ENCODE results near the gene ACBD4.

The ACBD4 gene

DNA sequence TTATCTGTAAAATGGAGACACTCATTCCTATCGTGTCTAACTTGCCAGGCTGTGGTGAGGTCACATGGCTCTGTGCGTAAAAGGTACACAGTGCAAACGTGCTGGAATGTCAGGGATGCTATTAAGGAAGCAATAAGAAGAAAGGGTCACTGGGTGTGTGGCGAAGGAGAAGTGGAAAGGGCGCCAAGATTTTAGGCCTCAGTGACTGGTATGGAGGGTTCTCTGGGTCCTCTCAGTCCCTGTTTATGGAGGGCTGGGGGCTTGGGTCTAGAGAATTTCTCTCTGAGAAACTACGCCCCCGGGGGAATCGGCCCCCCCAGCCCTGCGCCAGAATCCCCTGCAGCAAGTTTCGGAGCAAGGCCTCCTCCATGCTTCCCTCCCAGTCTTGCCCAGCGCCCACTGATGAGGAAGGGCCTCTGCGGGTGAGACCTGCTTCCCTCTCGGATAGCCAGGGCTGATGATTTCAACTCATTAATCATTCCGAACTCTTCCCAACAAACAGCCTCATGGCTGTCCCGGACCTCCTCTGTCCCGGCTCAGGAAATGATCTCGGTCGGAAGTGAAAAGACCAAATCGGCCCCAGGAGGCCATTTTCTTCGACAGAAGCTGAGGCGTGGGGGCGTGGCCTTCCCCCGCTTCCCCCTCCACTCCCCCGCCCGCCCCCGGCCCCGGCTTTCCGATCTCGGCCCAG lies 11.5 kb downstream of the ACBD4 start:
- H3K27me3 ChIP-seq (ENCODE audit: insufficient read depth, low read depth, severe bottlenecking): no peaks in the 10 kb centered on the region
- no peaks in the 10 kb centered on the region for H3K36me3 ChIP-seq
- DNase-seq: peak; percentile 43
- no peaks in the 10 kb centered on the region for H3K9me3 ChIP-seq (ENCODE audit: severe bottlenecking)
- peak overlapping the region; percentile 99 for H3K27ac ChIP-seq
- H3K4me3 ChIP-seq (ENCODE audit: low read depth, low read length): peak overlapping the region; percentile 74
- TF ChIP-seq, protein P1, sequence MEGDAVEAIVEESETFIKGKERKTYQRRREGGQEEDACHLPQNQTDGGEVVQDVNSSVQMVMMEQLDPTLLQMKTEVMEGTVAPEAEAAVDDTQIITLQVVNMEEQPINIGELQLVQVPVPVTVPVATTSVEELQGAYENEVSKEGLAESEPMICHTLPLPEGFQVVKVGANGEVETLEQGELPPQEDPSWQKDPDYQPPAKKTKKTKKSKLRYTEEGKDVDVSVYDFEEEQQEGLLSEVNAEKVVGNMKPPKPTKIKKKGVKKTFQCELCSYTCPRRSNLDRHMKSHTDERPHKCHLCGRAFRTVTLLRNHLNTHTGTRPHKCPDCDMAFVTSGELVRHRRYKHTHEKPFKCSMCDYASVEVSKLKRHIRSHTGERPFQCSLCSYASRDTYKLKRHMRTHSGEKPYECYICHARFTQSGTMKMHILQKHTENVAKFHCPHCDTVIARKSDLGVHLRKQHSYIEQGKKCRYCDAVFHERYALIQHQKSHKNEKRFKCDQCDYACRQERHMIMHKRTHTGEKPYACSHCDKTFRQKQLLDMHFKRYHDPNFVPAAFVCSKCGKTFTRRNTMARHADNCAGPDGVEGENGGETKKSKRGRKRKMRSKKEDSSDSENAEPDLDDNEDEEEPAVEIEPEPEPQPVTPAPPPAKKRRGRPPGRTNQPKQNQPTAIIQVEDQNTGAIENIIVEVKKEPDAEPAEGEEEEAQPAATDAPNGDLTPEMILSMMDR (IDR thresholded peaks at IDR 0.05; ENCODE audit: low read depth, low read length): no peak

DNA sequence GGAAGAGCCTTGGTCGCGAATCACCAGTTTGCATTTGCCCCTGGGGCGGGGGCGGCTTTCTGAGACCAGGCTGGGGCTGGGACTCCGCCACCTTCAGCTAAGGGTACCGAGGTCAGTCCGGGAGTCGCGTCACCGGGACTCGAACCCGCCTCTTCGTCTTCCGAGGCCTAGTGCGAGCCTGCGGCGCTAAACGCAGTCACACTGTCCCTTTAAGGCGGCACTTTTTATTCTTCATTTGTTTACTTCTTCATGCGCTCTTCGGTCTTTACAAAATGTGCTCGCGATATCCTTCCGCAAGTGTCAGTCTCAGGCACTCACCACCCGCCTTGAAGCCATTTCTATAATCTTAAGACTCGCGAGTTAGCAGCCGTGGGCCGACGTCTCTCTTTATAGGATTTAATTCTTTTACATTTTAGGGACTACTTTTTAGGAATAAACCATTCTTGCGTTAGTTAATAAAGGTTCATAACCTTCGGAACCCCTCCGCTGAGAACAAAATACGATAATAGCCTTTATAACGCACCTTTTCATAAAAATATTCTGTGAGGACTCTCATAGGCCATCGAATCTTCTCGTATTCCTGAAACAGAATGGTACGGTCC lies 12.2 kb downstream of the ACBD4 start:
- TF ChIP-seq, protein P1 (IDR thresholded peaks at IDR 0.05; ENCODE audit: low read depth, low read length): no peak
- Histone ChIP-seq H3K27ac (peak overlapping the region; percentile 99), H3K4me3 (ENCODE audit: low read depth, low read length) (peak overlapping the region; percentile 74), H3K9me3 (ENCODE audit: severe bottlenecking) (no peaks in the 10 kb centered on the region), H3K27me3 (ENCODE audit: insufficient read depth, low read depth, severe bottlenecking) (no peaks in the 10 kb centered on the region), H3K36me3 (no peaks in the 10 kb centered on the region)
- peak; percentile 91 for DNase-seq

- Histone ChIP-seq H3K36me3 (no peaks in the 10 kb centered on the region), H3K27me3 (ENCODE audit: insufficient read depth, low read depth, severe bottlenecking) (no peaks in the 10 kb centered on the region), H3K9me3 (ENCODE audit: severe bottlenecking) (no peaks in the 10 kb centered on the region), H3K27ac (peak within 1 kb of the TSS; percentile 99), H3K4me3 (ENCODE audit: low read depth, low read length) (peak within 1 kb of the TSS; percentile 74)
- DNase-seq: peak; percentile 100
- TF ChIP-seq, protein P1 (IDR thresholded peaks at IDR 0.05; ENCODE audit: low read depth, low read length): no peak
These were observed 12.9 kb downstream of the ACBD4 start, which contains the start of gene HEXIM1 for GRCh38 chr17:45148183-45149036. TSS of gene HEXIM1 (plus strand) at chr17:45148475. CDS start at chr17:45149191, 716 bp downstream.

DNA sequence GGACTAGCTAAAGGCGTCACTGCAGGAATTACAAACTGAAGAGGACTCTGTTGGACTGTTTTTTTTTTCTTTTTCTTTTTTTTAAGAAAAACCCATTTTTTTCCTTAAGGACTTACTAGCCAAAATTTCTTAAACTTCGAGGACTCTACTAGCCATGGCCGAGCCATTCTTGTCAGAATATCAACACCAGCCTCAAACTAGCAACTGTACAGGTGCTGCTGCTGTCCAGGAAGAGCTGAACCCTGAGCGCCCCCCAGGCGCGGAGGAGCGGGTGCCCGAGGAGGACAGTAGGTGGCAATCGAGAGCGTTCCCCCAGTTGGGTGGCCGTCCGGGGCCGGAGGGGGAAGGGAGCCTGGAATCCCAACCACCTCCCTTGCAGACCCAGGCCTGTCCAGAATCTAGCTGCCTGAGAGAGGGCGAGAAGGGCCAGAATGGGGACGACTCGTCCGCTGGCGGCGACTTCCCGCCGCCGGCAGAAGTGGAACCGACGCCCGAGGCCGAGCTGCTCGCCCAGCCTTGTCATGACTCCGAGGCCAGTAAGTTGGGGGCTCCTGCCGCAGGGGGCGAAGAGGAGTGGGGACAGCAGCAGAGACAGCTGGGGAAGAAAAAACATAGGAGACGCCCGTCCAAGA lies 13.7 kb downstream of the ACBD4 start:
- H3K27ac ChIP-seq: peak overlapping the region; percentile 80
- TF ChIP-seq, protein P1 (IDR thresholded peaks at IDR 0.05; ENCODE audit: low read depth, low read length): peak; percentile 98
- H3K9me3 ChIP-seq (ENCODE audit: severe bottlenecking): no peaks in the 10 kb centered on the region
- no peaks in the 10 kb centered on the region for H3K36me3 ChIP-seq
- peak overlapping the region; percentile 57 for H3K4me3 ChIP-seq (ENCODE audit: low read depth, low read length)
- peak; percentile 96 for DNase-seq
- H3K27me3 ChIP-seq (ENCODE audit: insufficient read depth, low read depth, severe bottlenecking): no peaks in the 10 kb centered on the region

All from WERI-Rb-1 (cell line).